WI38 (cell line): Measurements from ENCODE around the gene NPEPPS.
"Not testable (repeated sequence)": the region's sequence is repeated elsewhere in the genome, so short reads cannot be mapped to it uniquely, and the experiment has no call there.

ENCODE experiments used
- H3K4me3 ChIP-seq: 2 replicates; pipeline ENCODE4 v1.5.1; 2011; ENCODE audit warnings: low read depth, mild to moderate bottlenecking, control low read depth, low read length
- CTCF ChIP-seq: IDR thresholded peaks from 2 replicates; pipeline ENCODE4 v1.5.1; 2012; ENCODE audit warnings: low read depth, mild to moderate bottlenecking, control low read depth, low read length

NPEPPS gene

GRCh38 chr17:47530557-47531232, at the start of gene NPEPPS:
NPEPPS (plus strand) TSS chr17:47531108; CDS start chr17:47531301, 193 bp downstream.
- peak within 1 kb of the TSS; percentile 57 for H3K4me3 ChIP-seq

GRCh38 chr17:47491841-47492212, 39.1 kb upstream of the NPEPPS start:
- H3K4me3 ChIP-seq: peak overlapping the region; percentile 63

- not testable (repeated sequence) for H3K4me3 ChIP-seq
Measured at GRCh38 chr17:47499074-47499473, 31.8 kb upstream of the NPEPPS start.

- H3K4me3 ChIP-seq: not testable (repeated sequence)
Measured at GRCh38 chr17:47499494-47499893, 31.4 kb upstream of the NPEPPS start.

- H3K4me3 ChIP-seq: not testable (repeated sequence)
- peak; percentile 48 for TF ChIP-seq CTCF
Measured at GRCh38 chr17:47500620-47501019, 30.3 kb upstream of the NPEPPS start.

- H3K4me3 ChIP-seq: 0 out of 2 replicates have a peak overlapping the region, but pooled peaks have one; percentile 22
Measured at GRCh38 chr17:47502122-47502731, 28.7 kb upstream of the NPEPPS start.

GRCh38 chr17:47502776-47503455, 28.0 kb upstream of the NPEPPS start:
- H3K4me3 ChIP-seq: not testable (repeated sequence)

GRCh38 chr17:47511701-47512146, 19.2 kb upstream of the NPEPPS start:
- H3K4me3 ChIP-seq: not testable (repeated sequence)

- not testable (repeated sequence) for H3K4me3 ChIP-seq
Measured at GRCh38 chr17:47513301-47513700, 17.6 kb upstream of the NPEPPS start.

GRCh38 chr17:47518880-47519279, 12.0 kb upstream of the NPEPPS start:
- H3K4me3 ChIP-seq: not testable (repeated sequence)

GRCh38 chr17:47519365-47519764, 11.5 kb upstream of the NPEPPS start:
- H3K4me3 ChIP-seq: not testable (repeated sequence)

- not testable (repeated sequence) for H3K4me3 ChIP-seq
Measured at GRCh38 chr17:47520279-47520678, 10.6 kb upstream of the NPEPPS start.

- not testable (repeated sequence) for H3K4me3 ChIP-seq
Measured at GRCh38 chr17:47521434-47521833, 9.5 kb upstream of the NPEPPS start.

- H3K4me3 ChIP-seq: not testable (repeated sequence)
Measured at GRCh38 chr17:47522341-47522740, 8.6 kb upstream of the NPEPPS start.

GRCh38 chr17:47531233-47531820, 419 bp downstream of the NPEPPS start:
- H3K4me3 ChIP-seq: peak overlapping the region; percentile 57

- H3K4me3 ChIP-seq: not testable (repeated sequence)
Measured at GRCh38 chr17:47539085-47539484, 8.2 kb downstream of the NPEPPS start.

- not testable (repeated sequence) for H3K4me3 ChIP-seq
Measured at GRCh38 chr17:47541676-47542075, 10.8 kb downstream of the NPEPPS start.

- not testable (repeated sequence) for H3K4me3 ChIP-seq
Measured at GRCh38 chr17:47544327-47544726, 13.4 kb downstream of the NPEPPS start.

GRCh38 chr17:47554733-47555132, 23.8 kb downstream of the NPEPPS start:
- not testable (repeated sequence) for H3K4me3 ChIP-seq

- H3K4me3 ChIP-seq: not testable (repeated sequence)
Measured at GRCh38 chr17:47556108-47556507, 25.2 kb downstream of the NPEPPS start.
